ENCODE results near the gene RAB12. TPM values are rescaled to one million over a fixed set of nuclear protein-coding genes. Genes with fewer than 3 reads are reported as not detected.

RAB12 gene
- total RNA-seq (2021; ENCODE audit: unreplicated experiment) (32.7 TPM), Bru-seq, nascent RNA (percentile 88 among the genes with signal in this experiment), BruChase-seq, experiment 1, labeled RNA remaining after a 6-hour chase (percentile 89 among the genes with signal in this experiment), BruChase-seq, experiment 2, labeled RNA remaining after a 2-hour chase (percentile 87 among the genes with signal in this experiment)
- 12.0 and 17.7 TPM in 2 replicates for polyA plus RNA-seq (2012)
- long read RNA-seq, transcript RAB12-203 (6 exons, 2,145 nt), result major isoform, 76 of 81 reads
- long read RNA-seq, partial matches to known transcripts, result 1 of 81 reads
- long read RNA-seq, other reads (novel, unspliced or antisense), result 4 of 81 reads

GRCh38 chr18:8608795-8609658 is at the start of gene RAB12:
Gene RAB12, plus strand, starts transcription at chr18:8609437. Its CDS starts 3 bp downstream, at chr18:8609440.
- CTCF ChIA-PET, result interaction anchor here (0.6 to 1.2 kb wide), 5 partner anchors 9 to 464 kb away, joined by 3 to 5 read pairs (median 3); no protein-coding TSS in a partner anchor
- no peaks in the 10 kb centered on the region for H4K20me1 ChIP-seq (ENCODE audit: insufficient read depth)
- peak within 1 kb of the TSS; percentile 99 for H2AFZ ChIP-seq (ENCODE audit: low read depth, low read length, poor library complexity, severe bottlenecking)
- POLR2A ChIA-PET, result interaction anchor here (0.8 to 1.1 kb wide), 2 partner anchors 9 to 19 kb away, joined by 3 to 5 read pairs; no protein-coding TSS in a partner anchor
- peak within 1 kb of the TSS; percentile 82 to 83 for H3K4me3 ChIP-seq (replicated peaks in 1 of 2; ENCODE audit: low read depth in 1 of 2, low read length in 2 of 2)
- ATAC-seq (peak; percentile 95), DNase-seq (ENCODE audit: low read depth, low spot score) (peak; percentile 51)
- peaks cover 44% of the 10 kb centered on the region for H3K79me2 ChIP-seq (ENCODE audit: insufficient read depth, low read length)
- peaks cover 4 to 16% of the 10 kb centered on the region in 2 experiments; a peak in 3 of 4 replicates for H3K4me1 ChIP-seq (ENCODE audit: control insufficient read depth in 1 of 2, insufficient read depth in 2 of 2, low read length in 2 of 2)
- peak within 1 kb of the TSS; percentile 95 for H3K4me2 ChIP-seq (ENCODE audit: low read length)
- intact Hi-C loops (cut with micrococcal nuclease), result no loop called here
- no TSS peak for BruUV-seq (replicated peaks)
- H3K27me3 ChIP-seq (ENCODE audit: insufficient read depth, low read length), result no peaks in the 10 kb centered on the region
- H3K36me3 ChIP-seq (ENCODE audit: control insufficient read depth in 1 of 2, insufficient read depth in 2 of 2, low read length in 2 of 2), result no peaks in the 10 kb centered on the region
- peak within 1 kb of the TSS; percentile 58; the same call in 1 of the 2 replicates for H3K27ac ChIP-seq (ENCODE audit: low read depth, low read length)
- H3K9ac ChIP-seq (ENCODE audit: low read length), result peak within 1 kb of the TSS; percentile 86
- H3K9me3 ChIP-seq (ENCODE audit: control insufficient read depth in 1 of 2, insufficient read depth in 1 of 2, low read depth in 1 of 2, low read length in 2 of 2), result no peaks in the 10 kb centered on the region
- TF ChIP-seq SRF (IDR thresholded peaks at IDR 0.05; ENCODE audit: low read depth), result no peak
- TF ChIP-seq CBX3 (IDR thresholded peaks at IDR 0.05; ENCODE audit: low read depth), result 0 out of 2 replicates have a peak, but pooled peaks have one; percentile 29
- TF ChIP-seq POLR2A (IDR thresholded peaks at IDR 0.05; ENCODE audit: borderline replicate concordance, extremely low read depth, insufficient read depth, insufficient read length), result peak; percentile 39
- peak; percentile 35 for TF ChIP-seq MAX (IDR thresholded peaks at IDR 0.05)
- peak; percentile 76 for TF ChIP-seq POLR2AphosphoS5 (IDR thresholded peaks at IDR 0.05; ENCODE audit: low read depth, low read length)
- no peak for TF ChIP-seq ELF1 (IDR thresholded peaks at IDR 0.05; ENCODE audit: borderline replicate concordance, low read depth)
- TF ChIP-seq EZH2 (IDR thresholded peaks at IDR 0.05), result no peak
- TF ChIP-seq TCF7L2 (IDR thresholded peaks at IDR 0.05; ENCODE audit: borderline replicate concordance, extremely low read depth, insufficient read depth, insufficient read length), result peak; percentile 81
- no peak for TF ChIP-seq SP1 (IDR thresholded peaks at IDR 0.05; ENCODE audit: low read depth)
- TF ChIP-seq RAD21 (IDR thresholded peaks at IDR 0.05; ENCODE audit: low read depth), result no peak
- TF ChIP-seq ZNF274 (IDR thresholded peaks at IDR 0.05; ENCODE audit: low read depth, low read length), result no peak
- TF ChIP-seq SIN3A (IDR thresholded peaks at IDR 0.05; ENCODE audit: low read depth), result 0 out of 2 replicates have a peak, but pooled peaks have one; percentile 38
- no peak for TF ChIP-seq JUND (IDR thresholded peaks at IDR 0.05)
- no peak for TF ChIP-seq YY1 (IDR thresholded peaks at IDR 0.05; ENCODE audit: extremely low read depth, insufficient replicate concordance, low read depth, low read length)
- TF ChIP-seq ZFX (IDR thresholded peaks at IDR 0.05), result no peak
- peak; percentile 85 for TF ChIP-seq EGR1 (IDR thresholded peaks at IDR 0.05; ENCODE audit: low read depth)
- no peak for TF ChIP-seq REST (IDR thresholded peaks at IDR 0.05; ENCODE audit: low read depth)
- TF ChIP-seq CTCF (IDR thresholded peaks at IDR 0.05 in 2 of 3, conservative IDR thresholded peaks at IDR 0.05 in 1 of 3; ENCODE audit: borderline replicate concordance in 1 of 3, insufficient read depth in 1 of 3, low read depth in 2 of 3, low read length in 2 of 3), result peak in 2 of 3 experiments; percentile 25 to 41; a peak in 3 of 6 replicates
- no peak for TF ChIP-seq EZH2phosphoT487 (IDR thresholded peaks at IDR 0.05; ENCODE audit: borderline replicate concordance)
- RAD21 ChIA-PET (ENCODE audit: low non-redundant PET in 1 of 2, low total read pairs in 2 of 2, uncharacterized antibody in 2 of 2, unreplicated experiment in 2 of 2), result no interaction called here
- no peaks in the 10 kb centered on the region for H3K9me2 ChIP-seq (ENCODE audit: insufficient read depth)
